K562 (cell line): Measurements from ENCODE around the gene COMMD1. TPM values are rescaled to one million over a fixed set of nuclear protein-coding genes. Genes with fewer than 3 reads are reported as not detected.

Source experiments
- CTBP1 ChIP-seq: fragments of 450-650 bp; IDR thresholded peaks from 2 replicates; pipeline ENCODE4 v1.6.1; 2016; ENCODE audit warnings: borderline replicate concordance
- CTCF ChIP-seq, 3 experiments: IDR thresholded peaks in 2 of 3; conservative IDR thresholded peaks in 1 of 3; 2 replicates each; pipeline ENCODE4 v1.5.1; 2011 to 2012; ENCODE audit warnings: low read length in 3 of 3, mild to moderate bottlenecking in 3 of 3, control low read depth in 2 of 3, improper control_type of control experiment in 1 of 3, inconsistent platforms in 1 of 3, low read depth in 1 of 3, mixed read lengths in 1 of 3, moderate library complexity in 1 of 3; ENCODE audit not compliant: insufficient read depth in 2 of 3
- E2F8 ChIP-seq: fragments of 450-650 bp; IDR thresholded peaks from 2 replicates; pipeline ENCODE4 v1.7.1; 2018; ENCODE audit warnings: mild to moderate bottlenecking, low read depth; ENCODE audit not compliant: partially characterized antibody
- GTF2A2 ChIP-seq: IDR thresholded peaks from 2 replicates; pipeline ENCODE4 v1.6.1; 2016; ENCODE audit warnings: mild to moderate bottlenecking, missing genetic modification characterization, missing compliant biosample characterization
- GTF3C2 ChIP-seq: IDR thresholded peaks from 3 replicates; pipeline ENCODE4 v1.6.1; 2011; ENCODE audit warnings: borderline replicate concordance, mild to moderate bottlenecking, moderate library complexity; ENCODE audit not compliant: insufficient read length; ENCODE audit errors: extremely low read depth
- HDAC3 ChIP-seq: fragments of 450-650 bp; IDR thresholded peaks from 2 replicates; pipeline ENCODE4 v1.6.1; 2018; ENCODE audit warnings: borderline replicate concordance, mild to moderate bottlenecking, moderate library complexity; ENCODE audit not compliant: partially characterized antibody
- HDAC6 ChIP-seq: IDR thresholded peaks from 2 replicates; pipeline ENCODE4 v1.6.1; 2012; ENCODE audit warnings: low read depth, mild to moderate bottlenecking, control low read depth, inconsistent platforms, low read length, moderate library complexity
- LARP7 ChIP-seq: fragments of 450-650 bp; IDR thresholded peaks from 2 replicates; pipeline ENCODE4 v1.6.1; 2016
- NCOR1 ChIP-seq: fragments of 450-650 bp; IDR thresholded peaks from 2 replicates; pipeline ENCODE4 v1.6.1; 2016; ENCODE audit warnings: mild to moderate bottlenecking, moderate library complexity
- NEUROD1 ChIP-seq: fragments of 150-350 bp; IDR thresholded peaks from 2 replicates; pipeline ENCODE4 v1.6.1; 2014; ENCODE audit warnings: borderline replicate concordance, low read length, low read depth; ENCODE audit not compliant: partially characterized antibody
- NKRF ChIP-seq: fragments of 450-650 bp; IDR thresholded peaks from 2 replicates; pipeline ENCODE4 v1.6.1; 2016; ENCODE audit warnings: borderline replicate concordance
- RBFOX2 ChIP-seq: fragments of 200-400 bp; formaldehyde crosslinking; IDR thresholded peaks from 2 replicates; pipeline ENCODE4 v1.6.1; 2017; ENCODE audit warnings: low read depth, mild to moderate bottlenecking, low read length, moderate library complexity
- SAFB ChIP-seq: fragments of 200-400 bp; formaldehyde crosslinking; IDR thresholded peaks from 2 replicates; pipeline ENCODE4 v1.6.1; 2017; ENCODE audit warnings: low read depth, low read length, borderline replicate concordance
- TFAM ChIP-seq: fragments of 250-450 bp; sonication (Bioruptor Pico); conservative IDR thresholded peaks from 2 replicates; pipeline ENCODE4 v1.5.0; 2021; ENCODE audit warnings: mild to moderate bottlenecking, moderate library complexity
- ZNF449 ChIP-seq: fragments of 250-450 bp; sonication (Bioruptor Pico); IDR thresholded peaks from 2 replicates; pipeline ENCODE4 v1.8.0; 2022; ENCODE audit warnings: moderate library complexity, mild to moderate bottlenecking, inconsistent platforms
- polyA plus RNA-seq, 8 experiments: library from polyadenylated mRNA; depleted of rRNA in 4 of 8; stranded (reverse) in 5 of 8; unstranded in 3 of 8; fragments of >200 nt; fragmentation: Nextera tagmentation in 2 of 8; fragmentation: Illumina TruSeq in 1 of 8; extraction: Ambion mirVana in 2 of 8; extraction: Trizol in 1 of 8; gene quantifications; 2 replicates each; pipeline versions ENCODE4 v1.2.1 to v1.2.3, GENCODE V29; 2011 to 2014; ENCODE audit warnings: inconsistent platforms in 1 of 8, missing spikeins in 1 of 8
- total RNA-seq, 7 experiments: library from RNA; depleted of rRNA in 6 of 7; stranded (reverse); fragments of >200 nt in 6 of 7; fragmentation: Illumina TruSeq in 2 of 7; extraction: Trizol in 2 of 7; gene quantifications; 2 replicates each; pipeline versions ENCODE4 v1.2.1 to v1.2.3, GENCODE V29; 2011 to 2021; ENCODE audit warnings: low replicate concordance in 1 of 7

The COMMD1 gene
- total and polyA plus RNA-seq, 9 of the 15 experiments (the other 6 are each of a cell fraction or from before 2014, with no cell fraction given) = 14.4 to 77.0 (median 21.4) TPM

- TF ChIP-seq E2F8 = peak; percentile 80
- TF ChIP-seq HDAC6 = 0 out of 2 replicates have a peak, but pooled peaks have one; percentile 23
- no peak for TF ChIP-seq TFAM
- peak; percentile 58; the same call in 1 of the 2 replicates for TF ChIP-seq SAFB
- peak; percentile 15; the same call in 1 of the 2 replicates for TF ChIP-seq LARP7
- TF ChIP-seq NEUROD1 = peak; percentile 76
- TF ChIP-seq HDAC3 = no peak
- TF ChIP-seq CTBP1 = peak; percentile 80
- no peak for TF ChIP-seq ZNF449 (CRISPR knock-in tag)
- no peak for TF ChIP-seq GTF3C2
- peak; percentile 67 for TF ChIP-seq GTF2A2 (tag)
- TF ChIP-seq CTCF (IDR thresholded peaks at IDR 0.05 in 2 of 3, conservative IDR thresholded peaks at IDR 0.05 in 1 of 3; ENCODE audit: insufficient read depth in 2 of 3, low read depth in 1 of 3, low read length in 3 of 3) = no peak
- peak; percentile 99 for TF ChIP-seq RBFOX2
- TF ChIP-seq NKRF = peak; percentile 88; the same call in 1 of the 2 replicates
- peak; percentile 44; the same call in 1 of the 2 replicates for TF ChIP-seq NCOR1
Observed at GRCh38 chr2:61888267-61889055, 17.0 kb upstream of the COMMD1 start, which contains the start of gene CCT4 (continued).
